ENCODE data around the gene CD248.
"Not testable (repeated sequence)": the region's sequence is repeated elsewhere in the genome, so short reads cannot be mapped to it uniquely, and the experiment has no call there.

The CD248 gene

DNA sequence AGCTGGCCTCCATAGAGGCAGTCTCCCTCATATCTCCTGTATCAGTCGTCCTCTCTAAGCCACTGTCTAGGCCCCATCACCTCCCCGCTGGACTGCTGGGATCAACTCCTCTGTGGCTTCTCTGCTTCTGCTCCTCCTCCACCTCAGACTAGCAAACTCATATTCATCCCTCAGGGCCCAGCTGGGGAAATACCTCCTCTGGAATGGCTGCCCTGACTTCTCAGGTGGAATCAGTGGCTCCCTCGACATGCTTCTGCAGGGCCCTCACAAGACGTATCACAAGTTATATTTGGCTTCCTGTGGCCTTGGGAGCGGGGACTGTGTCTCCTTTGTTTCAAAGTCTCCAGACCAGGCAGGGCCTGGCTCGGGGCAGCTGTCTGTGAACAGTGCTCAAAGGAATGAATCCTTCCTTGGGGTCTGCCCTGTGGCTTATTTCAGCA lies 44.7 kb upstream of the CD248 start:
- H3K4me3 ChIP-seq (ENCODE audit: low read length) = no peak overlapping the region
- TF ChIP-seq, protein P1, sequence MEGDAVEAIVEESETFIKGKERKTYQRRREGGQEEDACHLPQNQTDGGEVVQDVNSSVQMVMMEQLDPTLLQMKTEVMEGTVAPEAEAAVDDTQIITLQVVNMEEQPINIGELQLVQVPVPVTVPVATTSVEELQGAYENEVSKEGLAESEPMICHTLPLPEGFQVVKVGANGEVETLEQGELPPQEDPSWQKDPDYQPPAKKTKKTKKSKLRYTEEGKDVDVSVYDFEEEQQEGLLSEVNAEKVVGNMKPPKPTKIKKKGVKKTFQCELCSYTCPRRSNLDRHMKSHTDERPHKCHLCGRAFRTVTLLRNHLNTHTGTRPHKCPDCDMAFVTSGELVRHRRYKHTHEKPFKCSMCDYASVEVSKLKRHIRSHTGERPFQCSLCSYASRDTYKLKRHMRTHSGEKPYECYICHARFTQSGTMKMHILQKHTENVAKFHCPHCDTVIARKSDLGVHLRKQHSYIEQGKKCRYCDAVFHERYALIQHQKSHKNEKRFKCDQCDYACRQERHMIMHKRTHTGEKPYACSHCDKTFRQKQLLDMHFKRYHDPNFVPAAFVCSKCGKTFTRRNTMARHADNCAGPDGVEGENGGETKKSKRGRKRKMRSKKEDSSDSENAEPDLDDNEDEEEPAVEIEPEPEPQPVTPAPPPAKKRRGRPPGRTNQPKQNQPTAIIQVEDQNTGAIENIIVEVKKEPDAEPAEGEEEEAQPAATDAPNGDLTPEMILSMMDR (IDR thresholded peaks at IDR 0.05; ENCODE audit: insufficient read depth, low read depth, low read length, missing control alignments) = no peak
- no peak for DNase-seq (ENCODE audit: low read depth)

DNA sequence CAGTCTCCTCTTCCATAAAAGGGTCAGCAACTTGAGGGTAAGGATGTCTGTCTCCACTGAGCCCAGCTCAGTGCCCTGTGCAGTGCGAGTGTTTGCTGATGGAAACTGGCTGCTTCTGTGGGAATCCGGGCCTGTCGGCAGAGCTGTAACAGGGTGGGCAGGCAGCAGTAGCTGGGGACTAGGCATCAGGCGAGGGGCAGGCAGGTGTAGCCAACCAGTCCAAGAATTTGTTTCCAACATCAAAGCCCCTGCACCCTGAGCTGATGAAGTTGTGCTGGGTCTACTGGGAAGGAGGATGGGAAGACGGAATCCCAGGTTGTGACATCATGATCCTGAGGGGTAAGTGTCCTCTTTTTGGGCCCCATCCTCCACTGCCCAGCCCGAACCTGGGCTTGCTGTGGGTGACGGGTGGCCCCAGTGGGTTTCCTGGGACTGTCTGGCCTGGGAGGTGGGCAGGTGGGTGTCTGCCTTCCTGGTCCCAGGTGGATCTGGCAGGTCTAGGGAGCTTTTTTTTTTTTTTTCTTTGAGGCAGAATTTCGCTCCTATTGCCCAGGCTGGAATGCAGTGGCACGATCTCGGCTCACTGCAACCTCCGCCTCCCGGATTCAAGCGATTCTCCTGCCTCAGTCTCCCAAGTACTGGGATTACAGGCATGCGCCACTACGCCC lies 43.7 kb upstream of the CD248 start:
- no peak overlapping the region for H3K4me3 ChIP-seq (ENCODE audit: low read length)
- TF ChIP-seq, protein P1 (IDR thresholded peaks at IDR 0.05; ENCODE audit: insufficient read depth, low read depth, low read length, missing control alignments) = no peak
- no peak for DNase-seq (ENCODE audit: low read depth)

DNA sequence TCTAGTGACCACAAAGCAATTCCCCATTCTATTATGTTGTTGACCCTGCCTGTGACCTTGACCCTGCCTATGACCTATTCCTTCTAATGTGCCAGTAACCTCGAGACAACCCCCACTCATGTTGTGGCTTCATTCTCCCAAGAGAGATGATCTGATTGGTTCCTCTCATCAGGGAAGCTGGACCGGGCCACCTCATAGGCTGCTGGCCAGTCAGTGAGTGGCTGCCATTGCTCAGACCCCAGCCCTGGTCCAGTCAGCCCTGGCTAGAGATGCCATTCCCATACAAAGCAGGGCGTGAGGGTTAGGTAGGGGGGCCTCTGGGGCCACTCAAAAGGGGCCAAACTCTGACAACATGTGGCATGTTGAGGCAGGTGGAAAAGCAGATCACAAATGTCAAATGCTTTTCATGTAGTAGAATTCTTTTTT lies 42.8 kb upstream of the CD248 start:
- no peak for DNase-seq (ENCODE audit: low read depth)
- H3K4me3 ChIP-seq (ENCODE audit: low read length) = no peak overlapping the region
- TF ChIP-seq, protein P1 (IDR thresholded peaks at IDR 0.05; ENCODE audit: insufficient read depth, low read depth, low read length, missing control alignments) = no peak

DNA sequence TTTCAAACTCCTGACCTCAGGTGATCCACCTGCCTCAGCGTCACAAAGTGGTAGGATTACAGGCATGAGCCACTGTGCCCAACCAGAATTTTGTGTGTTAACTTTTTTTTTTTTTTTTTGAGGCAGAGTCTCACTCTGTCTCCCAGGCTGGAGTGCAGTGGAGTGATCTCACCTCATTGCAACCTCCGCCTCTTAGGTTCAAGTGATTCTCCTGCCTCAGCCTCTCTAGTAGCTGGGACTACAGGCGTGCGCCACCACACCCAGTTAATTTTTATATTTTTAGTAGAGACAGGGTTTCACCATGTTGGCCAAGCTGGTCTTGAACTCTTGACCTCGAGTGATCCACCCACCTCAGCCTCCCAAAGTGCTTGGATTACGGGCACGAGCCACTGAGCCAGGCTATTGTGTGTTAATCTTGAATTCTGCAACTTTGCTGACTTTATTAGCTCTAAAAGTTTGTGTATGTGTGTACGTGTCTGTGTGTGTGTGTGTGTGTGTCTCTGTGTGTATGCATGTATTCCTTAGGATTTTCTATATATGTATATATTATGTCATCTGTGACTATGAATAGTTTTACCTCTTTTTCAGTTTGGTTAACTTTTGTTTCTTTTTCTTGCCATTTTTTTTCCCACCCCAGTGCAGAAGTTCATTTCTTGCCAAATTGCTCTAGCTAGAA lies 33.9 kb upstream of the CD248 start:
- not testable (repeated sequence) for H3K4me3 ChIP-seq (ENCODE audit: low read length)

DNA sequence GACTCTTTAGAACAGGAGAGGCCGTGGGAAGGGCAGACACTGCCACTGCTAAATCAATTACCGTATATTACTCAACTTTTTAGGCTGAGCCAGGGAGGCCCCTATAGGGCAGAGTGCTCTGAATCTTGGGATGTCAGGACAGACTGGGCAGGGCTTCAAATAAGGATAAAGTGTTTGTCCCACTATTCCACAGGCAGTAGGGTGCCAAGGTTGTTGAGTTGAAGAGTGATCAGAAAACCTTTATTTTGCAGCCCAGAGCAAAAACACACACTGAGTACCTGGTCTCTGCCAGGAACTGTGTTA lies 32.2 kb upstream of the CD248 start:
- no peak overlapping the region for H3K4me3 ChIP-seq (ENCODE audit: low read length)
- DNase-seq (ENCODE audit: low read depth) = no peak
- TF ChIP-seq, protein P1 (IDR thresholded peaks at IDR 0.05; ENCODE audit: insufficient read depth, low read depth, low read length, missing control alignments) = no peak

More for the DNA sequence above, 33.9 kb upstream of the CD248 start:
- DNase-seq (ENCODE audit: low read depth) = not testable (repeated sequence)

DNA sequence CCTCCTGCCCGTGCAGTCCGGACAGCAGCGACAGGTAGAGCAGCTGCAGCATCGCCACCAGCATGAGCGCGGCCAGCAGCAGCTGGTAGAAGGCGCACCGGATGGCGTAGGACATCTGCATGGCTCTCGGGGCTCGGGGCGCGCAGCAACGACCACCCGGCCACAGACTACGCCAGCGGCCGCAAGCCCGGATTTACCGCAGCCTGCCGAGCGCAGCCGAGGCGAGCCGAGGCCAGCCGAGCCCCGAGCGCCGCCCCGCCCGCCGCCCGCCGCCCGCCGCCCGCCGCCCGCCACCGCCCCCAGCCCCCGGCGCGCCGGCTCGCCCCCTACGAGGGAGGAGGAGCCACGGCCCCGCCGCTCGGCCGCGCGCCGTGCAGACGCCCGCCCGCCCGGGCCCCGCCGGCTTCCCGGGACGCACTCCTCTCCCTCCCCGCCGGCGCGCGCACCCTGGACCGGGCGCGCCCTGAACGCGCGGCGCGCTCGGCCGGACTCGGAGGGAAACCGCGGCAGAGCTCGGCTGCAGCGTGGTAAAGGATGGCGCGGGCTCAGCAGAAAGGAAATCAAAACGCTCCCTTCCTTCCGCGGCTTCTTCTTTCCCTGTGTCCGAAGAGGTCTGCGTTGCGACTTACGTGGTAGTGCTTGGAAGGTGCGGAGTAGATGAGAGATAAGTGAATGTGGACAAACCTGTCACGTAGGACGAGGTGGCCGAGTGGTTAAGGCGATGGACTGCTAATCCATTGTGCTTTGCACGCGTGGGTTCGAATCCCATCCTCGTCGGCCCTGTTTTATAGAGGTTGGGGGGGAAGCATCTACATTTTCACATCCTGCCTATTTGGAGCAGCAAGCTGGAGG lies 30.8 kb upstream of the CD248 start, which contains the start of gene B4GAT1:
Gene B4GAT1, minus strand, starts transcription at position 205 of the 852 bp plus-strand sequence. Its CDS starts 84 bp downstream, at position 121.
- TF ChIP-seq, protein P1 (IDR thresholded peaks at IDR 0.05; ENCODE audit: insufficient read depth, low read depth, low read length, missing control alignments) = no peak
- peak; percentile 87 for DNase-seq (ENCODE audit: low read depth)
- peak within 1 kb of the TSS; percentile 91 for H3K4me3 ChIP-seq (ENCODE audit: low read length)
